HCT116 (cell line): Measurements from ENCODE around the gene CLIC5. TPM values are rescaled to one million over a fixed set of nuclear protein-coding genes. Genes with fewer than 3 reads are reported as not detected.

Experiments used
- ATAC-seq: fragments of 200-7000 bp; cut with Tn5 transposase; 2 replicates; pipeline ENCODE4 v1.9.1; 2020; ENCODE audit warnings: mild to moderate bottlenecking, moderate library complexity
- BruUV-seq: library from RNA; stranded (reverse); fragments of 400-500 nt; replicated peaks from 2 replicates; lab custom pipeline; 2021; lab: Mats Ljungman, UMichigan
- CTCF ChIA-PET: fragments of 300-600 bp; sonication (Branson Sonifier 250); formaldehyde crosslinking; loops from one replicate; lab custom pipeline; 2021; ENCODE audit warnings: antibody characterized with exemption; lab: Charles Lee
- POLR2A ChIA-PET: fragments of 300-600, 350-600 bp; sonication (Branson Sonifier 250); formaldehyde crosslinking; loops from one replicate; lab custom pipeline; 2021; ENCODE audit warnings: antibody characterized with exemption; lab: Charles Lee
- RAD21 ChIA-PET, 2 experiments: fragments of 300-600 bp; sonication (Branson Sonifier 250); formaldehyde crosslinking; loops; one replicate each; lab custom pipeline; 2023; ENCODE audit warnings: low total read pairs in 2 of 2; ENCODE audit not compliant: uncharacterized antibody in 2 of 2, unreplicated experiment in 2 of 2, low non-redundant PET in 1 of 2; lab: Charles Lee
- DNase-seq: peaks from one replicate; pipeline ENCODE4 v3.0.0-alpha.2; 2010; ENCODE audit warnings: low read depth, low spot score
- H2AFZ ChIP-seq: fragments of 200-600 bp; shearing (Covaris generic), sonication (generic); 2 replicates; pipeline ENCODE4 v1.6.1; 2017; ENCODE audit warnings: low read depth, mixed run types, mixed read lengths, antibody characterized with exemption, low read length; ENCODE audit not compliant: poor library complexity, severe bottlenecking
- H3K27ac ChIP-seq: 2 replicates; pipeline ENCODE4 v1.5.1; 2012; ENCODE audit warnings: low read depth, low read length
- H3K27me3 ChIP-seq: fragments of 200-600 bp; sonication (generic); 2 replicates; pipeline ENCODE4 v1.6.1; 2016; ENCODE audit warnings: mixed run types, low read length, mixed read lengths; ENCODE audit not compliant: insufficient read depth
- H3K36me3 ChIP-seq, 2 experiments: fragments of 200-500 bp in 1 of 2; fragments of 200-600 bp in 1 of 2; sonication (Bioruptor generic) in 1 of 2; sonication (generic) in 1 of 2; 2 replicates each; pipeline versions ENCODE4 v1.5.1 to v1.6.1; 2014 to 2016; ENCODE audit warnings: low read length in 2 of 2, inconsistent platforms in 1 of 2, mixed read lengths in 1 of 2, mixed run types in 1 of 2; ENCODE audit not compliant: insufficient read depth in 2 of 2, control insufficient read depth in 1 of 2
- H3K4me1 ChIP-seq, 2 experiments: fragments of 200-600 bp in 1 of 2; sonication (generic) in 1 of 2; 2 replicates each; pipeline versions ENCODE4 v1.5.1 to v1.6.1; 2012 to 2017; ENCODE audit warnings: low read length in 2 of 2, inconsistent platforms in 1 of 2, mild to moderate bottlenecking in 1 of 2, mixed read lengths in 1 of 2, mixed run types in 1 of 2, moderate library complexity in 1 of 2; ENCODE audit not compliant: insufficient read depth in 2 of 2, control insufficient read depth in 1 of 2
- H3K4me2 ChIP-seq: fragments of 200-600 bp; sonication (generic); 2 replicates; pipeline ENCODE4 v1.6.1; 2017; ENCODE audit warnings: mixed run types, low read length, mixed read lengths
- H3K4me3 ChIP-seq, 2 experiments: fragments of 200-600 bp in 1 of 2; sonication (generic) in 1 of 2; replicated peaks in 1 of 2; 2 replicates each; pipeline ENCODE4 v1.5.1; 2011 to 2016; ENCODE audit warnings: low read length in 2 of 2, control low read depth in 1 of 2, low read depth in 1 of 2, mild to moderate bottlenecking in 1 of 2, mixed read lengths in 1 of 2, mixed run types in 1 of 2
- H3K79me2 ChIP-seq: fragments of 200-600 bp; sonication (generic); 2 replicates; pipeline ENCODE4 v1.6.1; 2017; ENCODE audit warnings: mild to moderate bottlenecking, mixed run types, low read length, moderate library complexity, mixed read lengths; ENCODE audit not compliant: insufficient read depth
- H3K9ac ChIP-seq: fragments of 200-600 bp; sonication (generic); 2 replicates; pipeline ENCODE4 v1.6.1; 2016; ENCODE audit warnings: low read length, mixed read lengths
- H3K9me2 ChIP-seq: fragments of 200-600 bp; sonication (generic), shearing (Covaris generic); 2 replicates; pipeline ENCODE4 v1.6.1; 2017; ENCODE audit warnings: mixed run types, mild to moderate bottlenecking, moderate library complexity; ENCODE audit not compliant: insufficient read depth
- H3K9me3 ChIP-seq, 2 experiments: fragments of 200-500 bp in 1 of 2; fragments of 200-600 bp in 1 of 2; sonication (Bioruptor generic) in 1 of 2; sonication (generic) in 1 of 2; 2 replicates each; pipeline ENCODE4 v1.6.1; 2014 to 2017; ENCODE audit warnings: low read length in 2 of 2, mixed read lengths in 2 of 2, inconsistent platforms in 1 of 2, low read depth in 1 of 2, mild to moderate bottlenecking in 1 of 2, mixed run types in 1 of 2, moderate library complexity in 1 of 2; ENCODE audit not compliant: control insufficient read depth in 1 of 2, insufficient read depth in 1 of 2
- H4K20me1 ChIP-seq: fragments of 200-600 bp; sonication (generic), shearing (Covaris generic); 2 replicates; pipeline ENCODE4 v1.6.1; 2017; ENCODE audit warnings: mixed run types, mild to moderate bottlenecking, moderate library complexity; ENCODE audit not compliant: insufficient read depth
- ATF3 ChIP-seq: IDR thresholded peaks from 2 replicates; pipeline ENCODE4 v1.6.1; 2012
- CBX3 ChIP-seq: IDR thresholded peaks from 2 replicates; pipeline ENCODE4 v1.6.1; 2012; ENCODE audit warnings: low read depth
- CEBPB ChIP-seq: IDR thresholded peaks from 2 replicates; pipeline ENCODE4 v1.6.1; 2012; ENCODE audit warnings: low read depth
- EGR1 ChIP-seq: IDR thresholded peaks from 2 replicates; pipeline ENCODE4 v1.6.1; 2012; ENCODE audit warnings: low read depth
- ELF1 ChIP-seq: IDR thresholded peaks from 2 replicates; pipeline ENCODE4 v1.6.1; 2012; ENCODE audit warnings: low read depth, borderline replicate concordance
- POLR2A ChIP-seq: IDR thresholded peaks from 2 replicates; pipeline ENCODE4 v1.7.0; 2011; ENCODE audit warnings: borderline replicate concordance; ENCODE audit not compliant: insufficient read depth, insufficient read length; ENCODE audit errors: extremely low read depth
- POLR2AphosphoS5 ChIP-seq: IDR thresholded peaks from 2 replicates; pipeline ENCODE4 v1.6.1; 2011; ENCODE audit warnings: mild to moderate bottlenecking, low read depth, low read length, moderate library complexity
- RAD21 ChIP-seq: IDR thresholded peaks from 2 replicates; pipeline ENCODE4 v1.6.1; 2012; ENCODE audit warnings: low read depth, mild to moderate bottlenecking
- REST ChIP-seq: IDR thresholded peaks from 2 replicates; pipeline ENCODE4 v1.6.1; 2012; ENCODE audit warnings: low read depth
- SRF ChIP-seq: IDR thresholded peaks from 2 replicates; pipeline ENCODE4 v1.6.1; 2012; ENCODE audit warnings: low read depth
- TCF7L2 ChIP-seq: IDR thresholded peaks from 2 replicates; pipeline ENCODE4 v1.7.0; 2011; ENCODE audit warnings: borderline replicate concordance, inconsistent platforms; ENCODE audit not compliant: insufficient read depth, insufficient read length; ENCODE audit errors: extremely low read depth
- YY1 ChIP-seq: IDR thresholded peaks from 2 replicates; pipeline ENCODE4 v1.6.1; 2011; ENCODE audit warnings: low read length, low read depth, moderate library complexity, mild to moderate bottlenecking; ENCODE audit not compliant: insufficient replicate concordance; ENCODE audit errors: extremely low read depth
- ZFX ChIP-seq: fragments of 450-650 bp; IDR thresholded peaks from 2 replicates; pipeline ENCODE4 v1.6.1; 2017
- intact Hi-C: fragments of 100-400 bp; cut with micrococcal nuclease; formaldehyde crosslinking; loops from 2 replicates; pipeline ENCODE4 v1.10.0; 2022
- total RNA-seq: library from RNA; stranded (reverse); gene quantifications from one replicate; pipeline ENCODE4 v1.2.1, GENCODE V29; 2021; ENCODE audit not compliant: unreplicated experiment
- TF ChIP-seq, protein P1 (sequence below): IDR thresholded peaks from 2 replicates; pipeline ENCODE4 v1.6.1; 2012
- TF ChIP-seq, protein P2 (sequence below), 3 experiments: fragments of 200-600 bp in 1 of 3; sonication (generic) in 1 of 3; IDR thresholded peaks in 2 of 3; conservative IDR thresholded peaks in 1 of 3; 2 replicates each; pipeline ENCODE4 v1.5.1; 2012 to 2017; ENCODE audit warnings: low read depth in 2 of 3, low read length in 2 of 3, antibody characterized with exemption in 1 of 3, borderline replicate concordance in 1 of 3, control low read depth in 1 of 3, mild to moderate bottlenecking in 1 of 3, mixed read lengths in 1 of 3, mixed run types in 1 of 3, moderate library complexity in 1 of 3; ENCODE audit not compliant: insufficient read depth in 1 of 3
- TF ChIP-seq, protein P3 (sequence below): IDR thresholded peaks from 2 replicates; pipeline ENCODE4 v1.6.1; 2011; ENCODE audit warnings: mild to moderate bottlenecking, low read length, moderate library complexity; ENCODE audit not compliant: insufficient replicate concordance; ENCODE audit errors: extremely low read depth

CLIC5 gene
- total RNA-seq, 1 experiment from 2014 or later, result 0.20 TPM

GRCh38 chr6:46013639-46014038 is 2.0 kb downstream of the CLIC5 start:
- Histone ChIP-seq H3K36me3 (no peaks in the 10 kb centered on the region), H3K4me2 (no peak overlapping the region), H3K9me3 (no peaks in the 10 kb centered on the region), H3K4me3 (no peak overlapping the region), H3K79me2 (no peaks in the 10 kb centered on the region), H3K4me1 (peaks cover 2 to 34% of the 10 kb centered on the region in 2 experiments; a peak in 3 of 4 replicates), H4K20me1 (no peaks in the 10 kb centered on the region), H3K27me3 (peaks cover 8% of the 10 kb centered on the region; the same call in 1 of the 2 replicates), H2AFZ (no peak overlapping the region), H3K9ac (no peak overlapping the region), H3K9me2 (no peaks in the 10 kb centered on the region), H3K27ac (no peak overlapping the region)
- intact Hi-C loops, result no loop called here
- POLR2A ChIA-PET, result no interaction called here
- no peak for TF ChIP-seq RAD21
- TF ChIP-seq POLR2AphosphoS5, result no peak
- TF ChIP-seq, protein P1, sequence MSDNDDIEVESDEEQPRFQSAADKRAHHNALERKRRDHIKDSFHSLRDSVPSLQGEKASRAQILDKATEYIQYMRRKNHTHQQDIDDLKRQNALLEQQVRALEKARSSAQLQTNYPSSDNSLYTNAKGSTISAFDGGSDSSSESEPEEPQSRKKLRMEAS, result no peak
- TF ChIP-seq TCF7L2, result no peak
- no peak for TF ChIP-seq CBX3
- no peak for TF ChIP-seq CEBPB
- no peak for TF ChIP-seq POLR2A
- no peak for TF ChIP-seq ZFX
- TF ChIP-seq, protein P2, sequence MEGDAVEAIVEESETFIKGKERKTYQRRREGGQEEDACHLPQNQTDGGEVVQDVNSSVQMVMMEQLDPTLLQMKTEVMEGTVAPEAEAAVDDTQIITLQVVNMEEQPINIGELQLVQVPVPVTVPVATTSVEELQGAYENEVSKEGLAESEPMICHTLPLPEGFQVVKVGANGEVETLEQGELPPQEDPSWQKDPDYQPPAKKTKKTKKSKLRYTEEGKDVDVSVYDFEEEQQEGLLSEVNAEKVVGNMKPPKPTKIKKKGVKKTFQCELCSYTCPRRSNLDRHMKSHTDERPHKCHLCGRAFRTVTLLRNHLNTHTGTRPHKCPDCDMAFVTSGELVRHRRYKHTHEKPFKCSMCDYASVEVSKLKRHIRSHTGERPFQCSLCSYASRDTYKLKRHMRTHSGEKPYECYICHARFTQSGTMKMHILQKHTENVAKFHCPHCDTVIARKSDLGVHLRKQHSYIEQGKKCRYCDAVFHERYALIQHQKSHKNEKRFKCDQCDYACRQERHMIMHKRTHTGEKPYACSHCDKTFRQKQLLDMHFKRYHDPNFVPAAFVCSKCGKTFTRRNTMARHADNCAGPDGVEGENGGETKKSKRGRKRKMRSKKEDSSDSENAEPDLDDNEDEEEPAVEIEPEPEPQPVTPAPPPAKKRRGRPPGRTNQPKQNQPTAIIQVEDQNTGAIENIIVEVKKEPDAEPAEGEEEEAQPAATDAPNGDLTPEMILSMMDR (IDR thresholded peaks at IDR 0.05 in 2 of 3, conservative IDR thresholded peaks at IDR 0.05 in 1 of 3; ENCODE audit: borderline replicate concordance in 1 of 3, insufficient read depth in 1 of 3, low read depth in 2 of 3, low read length in 2 of 3), result no peak
- no peak for TF ChIP-seq SRF
- no peak for TF ChIP-seq EGR1
- TF ChIP-seq, protein P3, sequence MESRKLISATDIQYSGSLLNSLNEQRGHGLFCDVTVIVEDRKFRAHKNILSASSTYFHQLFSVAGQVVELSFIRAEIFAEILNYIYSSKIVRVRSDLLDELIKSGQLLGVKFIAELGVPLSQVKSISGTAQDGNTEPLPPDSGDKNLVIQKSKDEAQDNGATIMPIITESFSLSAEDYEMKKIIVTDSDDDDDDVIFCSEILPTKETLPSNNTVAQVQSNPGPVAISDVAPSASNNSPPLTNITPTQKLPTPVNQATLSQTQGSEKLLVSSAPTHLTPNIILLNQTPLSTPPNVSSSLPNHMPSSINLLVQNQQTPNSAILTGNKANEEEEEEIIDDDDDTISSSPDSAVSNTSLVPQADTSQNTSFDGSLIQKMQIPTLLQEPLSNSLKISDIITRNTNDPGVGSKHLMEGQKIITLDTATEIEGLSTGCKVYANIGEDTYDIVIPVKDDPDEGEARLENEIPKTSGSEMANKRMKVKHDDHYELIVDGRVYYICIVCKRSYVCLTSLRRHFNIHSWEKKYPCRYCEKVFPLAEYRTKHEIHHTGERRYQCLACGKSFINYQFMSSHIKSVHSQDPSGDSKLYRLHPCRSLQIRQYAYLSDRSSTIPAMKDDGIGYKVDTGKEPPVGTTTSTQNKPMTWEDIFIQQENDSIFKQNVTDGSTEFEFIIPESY, result no peak
- TF ChIP-seq ATF3, result no peak
- no peak for TF ChIP-seq REST
- TF ChIP-seq ELF1, result no peak
- no peak for TF ChIP-seq YY1
- CTCF ChIA-PET, result no interaction called here
- DNase-seq (no peak), ATAC-seq (no peak)
- RAD21 ChIA-PET, result no interaction called here
- BruUV-seq, result no TSS peak
